ENCODE measurements around the gene DCAF4L1.

Gene DCAF4L1

DNA sequence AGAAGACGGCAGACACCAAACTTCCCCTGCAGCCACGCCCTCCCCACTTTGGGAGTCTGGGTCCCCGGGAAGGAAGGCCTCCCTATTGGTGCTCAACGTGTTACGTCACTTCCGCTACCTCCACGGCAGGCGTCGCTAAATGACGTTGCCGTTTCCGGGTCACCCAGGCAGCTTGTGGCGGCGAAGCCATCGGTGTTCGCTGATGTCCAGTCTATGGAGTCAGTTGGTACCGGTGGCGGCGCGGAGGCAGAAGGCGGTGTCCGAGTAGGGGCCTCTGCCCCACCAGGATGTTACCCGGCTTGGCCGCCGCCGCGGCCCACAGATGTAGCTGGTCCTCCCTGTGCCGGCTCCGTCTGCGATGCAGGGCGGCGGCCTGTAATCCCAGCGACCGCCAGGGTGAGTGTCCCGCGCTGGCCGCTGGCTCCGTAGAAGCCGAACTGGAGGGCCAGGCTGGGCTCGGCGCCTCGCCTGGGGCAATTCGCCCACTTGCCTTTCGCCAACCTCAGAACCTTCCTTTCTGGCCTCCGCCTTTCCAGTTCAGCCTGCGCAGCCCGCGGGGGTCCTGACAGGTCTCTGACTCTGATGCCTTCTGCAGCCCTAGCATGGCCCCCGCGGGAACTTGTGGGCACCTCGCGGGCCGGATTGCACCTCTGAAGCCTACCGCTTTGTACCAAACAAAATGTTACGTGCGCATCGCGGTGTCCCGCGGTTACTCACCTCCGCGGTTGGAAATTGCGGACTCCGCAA lies 9.0 kb downstream of the DCAF4L1 start, which contains the start of gene SLC30A9:
Gene SLC30A9 (plus strand): TSS at position 166 of the 747 bp plus-strand sequence. CDS start 122 bp downstream, at position 288.
- Histone ChIP-seq H3K27ac (ENCODE audit: low read depth, low read length) (peak within 1 kb of the TSS; percentile 74), H3K4me1 (ENCODE audit: insufficient read depth, low read length) (peaks cover 18% of the 10 kb centered on the region), H3K4me3 (ENCODE audit: low read length) (peak within 1 kb of the TSS; percentile 87), H3K9me3 (ENCODE audit: insufficient read depth, low read depth, low read length) (no peaks in the 10 kb centered on the region), H3K9ac (ENCODE audit: low read depth, low read length) (peak within 1 kb of the TSS; percentile 85), H3K27me3 (ENCODE audit: insufficient read depth, low read length) (no peaks in the 10 kb centered on the region), H3K36me3 (ENCODE audit: insufficient read depth, low read length) (no peaks in the 10 kb centered on the region)
- under 1% methylated on average over 64 of the region's 64 CpGs for WGBS

GRCh38 chr4:41991916-41992767 lies 10.6 kb downstream of the DCAF4L1 start:
- no peaks in the 10 kb centered on the region for H3K9me3 ChIP-seq (ENCODE audit: insufficient read depth, low read depth, low read length)
- peak overlapping the region; percentile 87 for H3K4me3 ChIP-seq (ENCODE audit: low read length)
- H3K27ac ChIP-seq (ENCODE audit: low read depth, low read length), result no peak overlapping the region
- H3K4me1 ChIP-seq (ENCODE audit: insufficient read depth, low read length), result peaks cover 12% of the 10 kb centered on the region; the same call in 1 of the 2 replicates
- H3K36me3 ChIP-seq (ENCODE audit: insufficient read depth, low read length), result no peaks in the 10 kb centered on the region
- 92% methylated on average over 10 of the region's 10 CpGs for WGBS
- H3K9ac ChIP-seq (ENCODE audit: low read depth, low read length), result no peak overlapping the region
- H3K27me3 ChIP-seq (ENCODE audit: insufficient read depth, low read length), result no peaks in the 10 kb centered on the region

DNA sequence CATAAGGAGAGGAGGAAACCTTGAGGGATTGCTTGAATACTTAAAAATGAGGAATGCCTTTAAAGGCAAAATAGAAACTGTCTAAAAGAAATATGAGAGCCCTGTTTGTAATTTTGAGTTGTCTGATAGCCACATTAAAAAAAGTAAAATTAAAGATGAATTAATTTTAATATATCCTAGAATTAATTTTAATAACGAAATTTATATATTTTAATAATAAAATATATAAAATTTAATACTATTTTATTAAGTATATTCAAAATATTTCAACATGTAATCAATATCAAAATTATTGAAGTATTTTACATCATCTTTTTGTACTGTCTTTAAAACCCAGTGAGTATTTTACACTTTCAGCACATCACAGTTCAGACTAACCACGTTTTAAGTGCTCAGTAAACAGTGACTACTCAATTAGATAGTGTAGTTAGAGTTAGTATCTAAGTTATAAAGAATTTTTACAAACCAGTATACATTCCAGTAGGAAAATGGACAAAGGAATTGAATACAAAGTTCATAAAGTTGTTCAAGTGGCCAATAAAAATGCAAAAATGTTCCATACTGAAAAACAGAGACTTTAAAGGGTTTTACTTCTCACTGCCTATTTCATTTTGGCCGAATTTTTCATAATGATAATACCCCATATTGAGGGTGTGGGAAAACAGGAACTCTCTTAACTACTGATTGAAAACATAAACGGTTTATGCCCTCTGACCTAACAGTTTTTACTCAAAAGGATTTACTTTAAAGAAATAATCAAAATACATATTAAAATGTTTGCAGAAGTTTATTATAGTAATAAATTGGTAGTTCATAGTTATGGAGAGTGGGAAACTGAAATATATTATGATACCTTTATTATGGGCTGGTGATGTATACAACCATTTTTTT lies 11.7 kb downstream of the DCAF4L1 start:
- 80% methylated on average over 1 of the region's 4 CpGs for WGBS
- H3K4me3 ChIP-seq (ENCODE audit: low read length), result no peak overlapping the region
- no peak overlapping the region for H3K27ac ChIP-seq (ENCODE audit: low read depth, low read length)
- no peaks in the 10 kb centered on the region for H3K27me3 ChIP-seq (ENCODE audit: insufficient read depth, low read length)
- H3K9me3 ChIP-seq (ENCODE audit: insufficient read depth, low read depth, low read length), result no peaks in the 10 kb centered on the region
- H3K9ac ChIP-seq (ENCODE audit: low read depth, low read length), result no peak overlapping the region
- no peaks in the 10 kb centered on the region for H3K36me3 ChIP-seq (ENCODE audit: insufficient read depth, low read length)
- H3K4me1 ChIP-seq (ENCODE audit: insufficient read depth, low read length), result peaks cover 12% of the 10 kb centered on the region; the same call in 1 of the 2 replicates

DNA sequence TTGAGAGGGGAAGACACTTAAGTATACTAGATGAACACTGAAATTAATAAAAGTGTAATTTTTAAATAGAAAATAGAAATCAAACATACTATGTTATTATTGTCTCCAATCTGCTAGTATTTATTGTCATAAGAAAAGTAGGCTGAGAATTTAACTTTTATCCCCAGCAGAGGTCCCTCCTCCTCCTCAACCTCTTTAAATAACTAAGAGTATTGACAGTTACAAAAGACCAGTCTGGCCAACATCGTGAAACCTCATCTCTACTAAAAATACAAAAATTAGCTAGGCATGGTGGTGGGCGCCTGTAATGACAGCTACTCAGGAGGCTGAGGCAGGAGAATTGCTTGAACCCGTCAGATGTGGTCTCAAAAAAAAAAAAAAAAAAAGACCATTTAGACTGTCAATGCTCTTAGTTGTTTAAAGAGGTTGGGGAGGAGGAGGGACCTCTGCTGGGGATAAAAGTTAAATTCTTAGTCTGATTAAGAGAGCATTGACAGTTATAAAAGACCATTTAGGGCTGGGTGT lies 13.0 kb downstream of the DCAF4L1 start:
- Histone ChIP-seq H3K4me3 (ENCODE audit: low read length) (no peak overlapping the region), H3K9me3 (ENCODE audit: insufficient read depth, low read depth, low read length) (no peaks in the 10 kb centered on the region), H3K9ac (ENCODE audit: low read depth, low read length) (no peak overlapping the region), H3K27ac (ENCODE audit: low read depth, low read length) (no peak overlapping the region), H3K4me1 (ENCODE audit: insufficient read depth, low read length) (peaks cover 6% of the 10 kb centered on the region; the same call in 1 of the 2 replicates), H3K27me3 (ENCODE audit: insufficient read depth, low read length) (no peaks in the 10 kb centered on the region), H3K36me3 (ENCODE audit: insufficient read depth, low read length) (no peaks in the 10 kb centered on the region)
- WGBS, result 93% methylated on average over 3 of the region's 3 CpGs

- Histone ChIP-seq H3K4me1 (ENCODE audit: insufficient read depth, low read length) (no peaks in the 10 kb centered on the region), H3K27ac (ENCODE audit: low read depth, low read length) (no peak overlapping the region), H3K4me3 (ENCODE audit: low read length) (no peak overlapping the region), H3K27me3 (ENCODE audit: insufficient read depth, low read length) (no peaks in the 10 kb centered on the region), H3K9ac (ENCODE audit: low read depth, low read length) (no peak overlapping the region), H3K36me3 (ENCODE audit: insufficient read depth, low read length) (peaks cover 14% of the 10 kb centered on the region; the same call in 1 of the 2 replicates), H3K9me3 (ENCODE audit: insufficient read depth, low read depth, low read length) (no peaks in the 10 kb centered on the region)
- 91% methylated on average over 3 of the region's 3 CpGs for WGBS
These were observed 16.5 kb downstream of the DCAF4L1 start for GRCh38 chr4:41998019-41998418.

- Histone ChIP-seq H3K36me3 (ENCODE audit: insufficient read depth, low read length) (peaks cover 27% of the 10 kb centered on the region), H3K27me3 (ENCODE audit: insufficient read depth, low read length) (no peaks in the 10 kb centered on the region), H3K4me3 (ENCODE audit: low read length) (no peak overlapping the region), H3K9me3 (ENCODE audit: insufficient read depth, low read depth, low read length) (no peaks in the 10 kb centered on the region), H3K9ac (ENCODE audit: low read depth, low read length) (no peak overlapping the region), H3K27ac (ENCODE audit: low read depth, low read length) (no peak overlapping the region), H3K4me1 (ENCODE audit: insufficient read depth, low read length) (no peaks in the 10 kb centered on the region)
These were observed 17.8 kb downstream of the DCAF4L1 start for GRCh38 chr4:41999321-41999720.

GRCh38 chr4:42008011-42008786 lies 26.6 kb downstream of the DCAF4L1 start:
- Histone ChIP-seq H3K4me1 (ENCODE audit: insufficient read depth, low read length) (no peaks in the 10 kb centered on the region), H3K9ac (ENCODE audit: low read depth, low read length) (no peak overlapping the region), H3K27ac (ENCODE audit: low read depth, low read length) (no peak overlapping the region), H3K36me3 (ENCODE audit: insufficient read depth, low read length) (peaks cover 44% of the 10 kb centered on the region), H3K27me3 (ENCODE audit: insufficient read depth, low read length) (no peaks in the 10 kb centered on the region), H3K4me3 (ENCODE audit: low read length) (no peak overlapping the region), H3K9me3 (ENCODE audit: insufficient read depth, low read depth, low read length) (no peaks in the 10 kb centered on the region)
- WGBS, result 94% methylated on average over 3 of the region's 3 CpGs

GRCh38 chr4:42015438-42015837 lies 33.9 kb downstream of the DCAF4L1 start:
- 96% methylated on average over 2 of the region's 2 CpGs for WGBS
- no peak overlapping the region for H3K4me3 ChIP-seq (ENCODE audit: low read length)
- H3K4me1 ChIP-seq (ENCODE audit: insufficient read depth, low read length), result no peaks in the 10 kb centered on the region
- H3K9ac ChIP-seq (ENCODE audit: low read depth, low read length), result no peak overlapping the region
- no peaks in the 10 kb centered on the region for H3K9me3 ChIP-seq (ENCODE audit: insufficient read depth, low read depth, low read length)
- no peak overlapping the region for H3K27ac ChIP-seq (ENCODE audit: low read depth, low read length)
- H3K27me3 ChIP-seq (ENCODE audit: insufficient read depth, low read length), result no peaks in the 10 kb centered on the region
- H3K36me3 ChIP-seq (ENCODE audit: insufficient read depth, low read length), result peaks cover 16% of the 10 kb centered on the region

GRCh38 chr4:42018451-42018850 lies 36.9 kb downstream of the DCAF4L1 start:
- H3K4me1 ChIP-seq (ENCODE audit: insufficient read depth, low read length), result no peaks in the 10 kb centered on the region
- WGBS, result 100% methylated on average over 1 of the region's 2 CpGs
- H3K27ac ChIP-seq (ENCODE audit: low read depth, low read length), result no peak overlapping the region
- H3K36me3 ChIP-seq (ENCODE audit: insufficient read depth, low read length), result peaks cover 37% of the 10 kb centered on the region
- no peaks in the 10 kb centered on the region for H3K27me3 ChIP-seq (ENCODE audit: insufficient read depth, low read length)
- no peak overlapping the region for H3K9ac ChIP-seq (ENCODE audit: low read depth, low read length)
- H3K9me3 ChIP-seq (ENCODE audit: insufficient read depth, low read depth, low read length), result no peaks in the 10 kb centered on the region
- H3K4me3 ChIP-seq (ENCODE audit: low read length), result no peak overlapping the region

All from HUES64 (cell line).